K562 (cell line): ENCODE measurements around the gene IL23R. TPM values are rescaled to one million over a fixed set of nuclear protein-coding genes. Genes with fewer than 3 reads are reported as not detected.

Experiments used
- C11orf30 ChIP-seq: fragments of 450-650 bp; IDR thresholded peaks from 2 replicates; pipeline ENCODE4 v1.6.1; 2016; ENCODE audit warnings: low read depth, mild to moderate bottlenecking
- HNRNPK ChIP-seq: fragments of 200-400 bp; formaldehyde crosslinking; IDR thresholded peaks from one replicate; pipeline ENCODE4 v1.6.1; 2018; ENCODE audit warnings: mild to moderate bottlenecking, low read depth, low read length; ENCODE audit not compliant: poor library complexity, severe bottlenecking
- NCOA4 ChIP-seq: fragments of 450-650 bp; IDR thresholded peaks from 2 replicates; pipeline ENCODE4 v1.6.1; 2018; ENCODE audit warnings: mild to moderate bottlenecking; ENCODE audit not compliant: partially characterized antibody
- NEUROD1 ChIP-seq: fragments of 150-350 bp; IDR thresholded peaks from 2 replicates; pipeline ENCODE4 v1.6.1; 2014; ENCODE audit warnings: borderline replicate concordance, low read length, low read depth; ENCODE audit not compliant: partially characterized antibody
- NKRF ChIP-seq: fragments of 450-650 bp; IDR thresholded peaks from 2 replicates; pipeline ENCODE4 v1.6.1; 2016; ENCODE audit warnings: borderline replicate concordance
- RBM25 ChIP-seq: fragments of 200-400 bp; formaldehyde crosslinking; IDR thresholded peaks from 2 replicates; pipeline ENCODE4 v1.6.1; 2018; ENCODE audit warnings: low read length, low read depth, moderate library complexity; ENCODE audit not compliant: severe bottlenecking
- REST ChIP-seq, 2 experiments: fragments of 450-650 bp; formaldehyde crosslinking in 1 of 2; IDR thresholded peaks; 2 replicates each; pipeline versions ENCODE4 v1.4.0 to v1.6.1; 2014 to 2020; ENCODE audit warnings: mild to moderate bottlenecking in 2 of 2, borderline replicate concordance in 1 of 2, low read depth in 1 of 2
- SMAD3 ChIP-seq: fragments of 450-650 bp; formaldehyde crosslinking; conservative IDR thresholded peaks from 2 replicates; pipeline ENCODE4 v1.4.0; 2020; ENCODE audit warnings: mild to moderate bottlenecking
- SOX6 ChIP-seq: fragments of 450-650 bp; IDR thresholded peaks from 2 replicates; pipeline ENCODE4 v1.6.1; 2014; ENCODE audit warnings: mild to moderate bottlenecking
- TRIM24 ChIP-seq, 2 experiments: fragments of 450-650 bp; IDR thresholded peaks; 2 replicates each; pipeline ENCODE4 v1.6.1; 2016
- TRIM28 ChIP-seq: fragments of 450-650 bp; IDR thresholded peaks from 2 replicates; pipeline ENCODE4 v1.6.1; 2017
- ZBTB33 ChIP-seq: sonication (generic); formaldehyde crosslinking; IDR thresholded peaks from 2 replicates; pipeline ENCODE4 v1.8.1; 2023; ENCODE audit warnings: mild to moderate bottlenecking, missing genetic modification reagents
- ZNF174 ChIP-seq: fragments of 250-450 bp; sonication (Bioruptor Pico); IDR thresholded peaks from 2 replicates; pipeline ENCODE4 v1.4.0; 2020; ENCODE audit warnings: mild to moderate bottlenecking
- ZNF197 ChIP-seq: fragments of 200-800 bp; sonication (Bioruptor generic); IDR thresholded peaks from 2 replicates; pipeline ENCODE4 v1.6.1; 2016; ENCODE audit warnings: low read depth, missing genetic modification characterization, missing compliant biosample characterization
- ZNF212 ChIP-seq: fragments of 450-650 bp; formaldehyde crosslinking; IDR thresholded peaks from 2 replicates; pipeline ENCODE4 v1.4.0; 2020; ENCODE audit warnings: mild to moderate bottlenecking
- ZNF232 ChIP-seq: sonication (generic); formaldehyde crosslinking; IDR thresholded peaks from 2 replicates; pipeline ENCODE4 v1.8.0; 2022; ENCODE audit warnings: mild to moderate bottlenecking, missing genetic modification reagents
- ZNF239 ChIP-seq: fragments of 250-450 bp; sonication (Bioruptor Pico); IDR thresholded peaks from 2 replicates; pipeline ENCODE4 v1.4.0; 2020; ENCODE audit warnings: mild to moderate bottlenecking
- ZNF76 ChIP-seq: fragments of 250-450 bp; sonication (Bioruptor Pico); IDR thresholded peaks from 2 replicates; pipeline ENCODE4 v1.4.0; 2020; ENCODE audit warnings: mild to moderate bottlenecking, moderate library complexity, borderline replicate concordance
- polyA plus RNA-seq, 8 experiments: library from polyadenylated mRNA; depleted of rRNA in 4 of 8; stranded (reverse) in 5 of 8; unstranded in 3 of 8; fragments of >200 nt; fragmentation: Nextera tagmentation in 2 of 8; fragmentation: Illumina TruSeq in 1 of 8; extraction: Ambion mirVana in 2 of 8; extraction: Trizol in 1 of 8; gene quantifications; 2 replicates each; pipeline versions ENCODE4 v1.2.1 to v1.2.3, GENCODE V29; 2011 to 2014; ENCODE audit warnings: inconsistent platforms in 1 of 8, missing spikeins in 1 of 8
- total RNA-seq, 7 experiments: library from RNA; depleted of rRNA in 6 of 7; stranded (reverse); fragments of >200 nt in 6 of 7; fragmentation: Illumina TruSeq in 2 of 7; extraction: Trizol in 2 of 7; gene quantifications; 2 replicates each; pipeline versions ENCODE4 v1.2.1 to v1.2.3, GENCODE V29; 2011 to 2021; ENCODE audit warnings: low replicate concordance in 1 of 7

IL23R gene
- total and polyA plus RNA-seq, 9 of the 15 experiments (the other 6 are each of a cell fraction or from before 2014, with no cell fraction given), result 4.4 to 52.7 (median 22.8) TPM

GRCh38 chr1:67190942-67191341 is 24.7 kb downstream of the IL23R start (continued):
- TF ChIP-seq ZNF239, result no peak
- TF ChIP-seq SOX6, result 0 out of 2 replicates have a peak, but pooled peaks have one; percentile 0
- TF ChIP-seq ZNF197 (CRISPR knock-in tag), result no peak
- no peak for TF ChIP-seq NCOA4
- TF ChIP-seq ZNF232 (CRISPR knock-in tag), result no peak
- no peak for TF ChIP-seq NKRF
- TF ChIP-seq ZNF212, result no peak
- peak; percentile 58 for TF ChIP-seq RBM25
- peak; percentile 73; the same call in 1 of the 2 replicates for TF ChIP-seq TRIM28
- no peak for TF ChIP-seq HNRNPK
- TF ChIP-seq SMAD3, result no peak
- TF ChIP-seq ZBTB33 (CRISPR knock-in tag), result no peak
- peak in 1 of 2 experiments; percentile 34; a peak in 1 of 4 replicates for TF ChIP-seq TRIM24 (IDR thresholded peaks at IDR 0.05)
- TF ChIP-seq ZNF174, result no peak
- TF ChIP-seq ZNF76 (CRISPR knock-in tag), result no peak
- no peak for TF ChIP-seq REST (IDR thresholded peaks at IDR 0.05; ENCODE audit: borderline replicate concordance)
- no peak for TF ChIP-seq REST (CRISPR knock-in tag; IDR thresholded peaks at IDR 0.05; ENCODE audit: low read depth)
- no peak for TF ChIP-seq NEUROD1
- no peak for TF ChIP-seq C11orf30
